HTR-8/SVneo (cell line): ENCODE measurements around the gene COL16A1.

Experiments
- DNase-seq: peaks from one replicate; pipeline ENCODE4 v3.0.0; 2011; ENCODE audit warnings: low spot score, mixed read lengths; ENCODE audit not compliant: insufficient read length
- FAIRE-seq: peaks from 2 replicates; lab custom pipeline; 2011; peaks lifted over from hg19 to GRCh38; lab: Jason Lieb, UNC

The COL16A1 gene

DNA sequence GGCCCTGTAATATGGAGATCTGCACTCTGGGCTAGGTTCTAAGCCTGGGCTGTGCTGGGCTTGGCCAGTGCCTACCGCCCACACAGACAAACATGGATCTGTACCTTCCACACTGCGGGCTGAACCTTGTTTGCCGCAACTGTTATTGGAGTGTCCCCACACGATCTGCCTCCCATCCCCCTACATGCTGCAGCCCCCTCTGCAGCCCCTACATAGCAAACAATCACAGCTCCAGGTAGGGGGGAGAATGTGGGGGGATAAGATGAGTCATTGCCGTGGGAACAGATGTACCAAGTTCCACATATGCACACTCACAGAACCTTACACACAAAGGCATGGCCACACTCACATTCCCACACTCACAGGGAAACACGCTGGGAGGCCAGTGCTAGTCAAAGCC is 88.4 kb downstream of the COL16A1 start:
- DNase-seq (no peak), FAIRE-seq (no peak)

- DNase-seq (no peak), FAIRE-seq (no peak)
Measured at GRCh38 chr1:31614414-31615005, 89.3 kb downstream of the COL16A1 start.

DNA sequence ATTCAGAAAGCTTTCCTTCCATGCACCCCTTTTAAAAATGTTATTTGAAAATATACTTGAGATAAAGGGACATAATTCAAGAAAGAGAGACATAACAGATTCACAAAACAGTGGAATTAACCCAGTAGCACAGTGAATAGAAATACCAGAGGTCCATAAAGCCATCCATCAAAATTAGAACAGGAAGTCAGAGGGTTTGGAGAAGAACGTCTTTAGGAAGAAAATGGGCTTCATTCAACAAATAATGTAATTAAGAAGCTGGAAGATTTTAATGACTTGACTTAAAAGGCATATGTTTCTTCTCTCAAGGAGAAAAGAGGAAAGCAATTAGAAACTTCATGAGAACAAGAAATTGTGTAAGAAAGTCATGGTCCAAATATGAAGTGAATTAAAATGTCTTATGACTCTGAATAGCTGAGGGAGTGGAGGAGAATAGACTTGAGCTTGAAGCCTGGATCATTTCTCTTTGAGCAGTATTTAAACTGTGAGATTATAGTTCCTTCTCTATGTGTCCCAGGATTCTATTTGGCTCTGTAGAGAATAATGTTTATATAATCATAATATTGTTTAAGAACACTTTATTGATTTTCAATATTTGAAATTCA is 94.2 kb downstream of the COL16A1 start:
- FAIRE-seq: no peak
- DNase-seq: no peak

GRCh38 chr1:31607360-31607759 is 96.5 kb downstream of the COL16A1 start:
- no peak for DNase-seq
- FAIRE-seq: no peak

- FAIRE-seq (no peak), DNase-seq (no peak)
Measured at GRCh38 chr1:31605908-31606427, 97.8 kb downstream of the COL16A1 start.
